ENCODE results near the gene CLEC19A. TPM values are rescaled to one million over a fixed set of nuclear protein-coding genes. Genes with fewer than 3 reads are reported as not detected.

CLEC19A gene
- total RNA-seq, 2 donors from 2014 or later: not detected

DNA sequence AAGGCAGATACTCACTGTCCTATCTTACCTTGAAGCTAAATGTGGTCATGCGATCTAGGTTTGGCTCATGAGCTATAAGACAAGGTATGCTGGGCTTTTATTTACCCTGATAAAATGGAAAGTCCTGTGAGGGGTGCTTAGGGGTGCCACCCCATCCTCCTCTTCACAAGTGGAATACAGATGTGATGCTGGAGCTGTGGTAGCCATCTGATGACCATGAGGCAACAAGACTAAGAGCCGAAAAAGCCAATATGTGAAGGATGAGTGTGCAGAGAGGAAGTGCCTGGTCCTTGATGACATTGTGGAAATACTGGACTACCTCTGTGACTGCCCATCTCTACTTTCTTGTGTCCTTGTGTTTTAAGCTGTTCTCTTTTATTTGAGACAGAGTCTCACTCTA lies 74.0 kb downstream of the CLEC19A start:
- no peaks in the 10 kb centered on the region for H3K27me3 ChIP-seq
- TF ChIP-seq, protein P1, sequence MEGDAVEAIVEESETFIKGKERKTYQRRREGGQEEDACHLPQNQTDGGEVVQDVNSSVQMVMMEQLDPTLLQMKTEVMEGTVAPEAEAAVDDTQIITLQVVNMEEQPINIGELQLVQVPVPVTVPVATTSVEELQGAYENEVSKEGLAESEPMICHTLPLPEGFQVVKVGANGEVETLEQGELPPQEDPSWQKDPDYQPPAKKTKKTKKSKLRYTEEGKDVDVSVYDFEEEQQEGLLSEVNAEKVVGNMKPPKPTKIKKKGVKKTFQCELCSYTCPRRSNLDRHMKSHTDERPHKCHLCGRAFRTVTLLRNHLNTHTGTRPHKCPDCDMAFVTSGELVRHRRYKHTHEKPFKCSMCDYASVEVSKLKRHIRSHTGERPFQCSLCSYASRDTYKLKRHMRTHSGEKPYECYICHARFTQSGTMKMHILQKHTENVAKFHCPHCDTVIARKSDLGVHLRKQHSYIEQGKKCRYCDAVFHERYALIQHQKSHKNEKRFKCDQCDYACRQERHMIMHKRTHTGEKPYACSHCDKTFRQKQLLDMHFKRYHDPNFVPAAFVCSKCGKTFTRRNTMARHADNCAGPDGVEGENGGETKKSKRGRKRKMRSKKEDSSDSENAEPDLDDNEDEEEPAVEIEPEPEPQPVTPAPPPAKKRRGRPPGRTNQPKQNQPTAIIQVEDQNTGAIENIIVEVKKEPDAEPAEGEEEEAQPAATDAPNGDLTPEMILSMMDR (IDR thresholded peaks at IDR 0.05): no peak
- no peak overlapping the region for H3K27ac ChIP-seq
- H3K4me1 ChIP-seq: no peaks in the 10 kb centered on the region
- H3K4me3 ChIP-seq: no peak overlapping the region
- H3K36me3 ChIP-seq: no peaks in the 10 kb centered on the region
- DNase-seq (ENCODE audit: low spot score): no peak
- no peaks in the 10 kb centered on the region for H3K9me3 ChIP-seq

Other genes with a start within 250 kb of the CLEC19A start
- gene COQ7, start 218.1 kb upstream of the CLEC19A start, total RNA-seq: 10 to 100 TPM; 19.6 to 27.3 TPM
- gene ITPRIPL2, start 171.8 kb upstream of the CLEC19A start, total RNA-seq: 10 to 100 TPM; 17.5 to 40.2 TPM
- 1 to 10 TPM in 1 of 2 donors, under 1 TPM in 1; 0.22 to 1.8 TPM for gene SYT17, start 117.5 kb upstream of the CLEC19A start, total RNA-seq
- under 1 TPM in 1 of 2 donors, not detected in 1; 0.16 TPM for gene TMC5, start 132.2 kb downstream of the CLEC19A start, total RNA-seq
- 10 to 100 TPM; 68.7 to 89.9 TPM for gene GDE1, start 236.4 kb downstream of the CLEC19A start, total RNA-seq
- gene CCP110, start 238.2 kb downstream of the CLEC19A start, total RNA-seq: 1 to 10 TPM; 6.0 to 6.8 TPM

Data from right atrium auricular region (tissue), 2 donors.